Kidney (tissue), 14 donors: ENCODE results near the gene CCNL2. TPM values are rescaled to one million over a fixed set of nuclear protein-coding genes. Genes with fewer than 3 reads are reported as not detected.
"Not testable (repeated sequence)": the region's sequence is repeated elsewhere in the genome, so short reads cannot be mapped to it uniquely, and the experiment has no call there.

Source experiments
- DNase-seq, 5 donors: peaks; one replicate each; pipeline ENCODE4 v3.0.0-alpha.2; 2013 to 2020
- FAIRE-seq: peaks from 2 replicates; lab custom pipeline; 2012; peaks lifted over from hg19 to GRCh38; lab: Jason Lieb, UNC
- H3K27ac ChIP-seq, 2 donors: one replicate each; pipeline ENCODE4 v1.7.0; 2013; ENCODE audit warnings: low read depth in 2 of 2, low read length in 2 of 2, inconsistent platforms in 1 of 2
- H3K27me3 ChIP-seq: one replicate; pipeline ENCODE4 v1.7.1; 2013; ENCODE audit warnings: low read length, inconsistent platforms; ENCODE audit not compliant: control insufficient read depth, insufficient read depth
- H3K36me3 ChIP-seq, 3 donors: one replicate each; pipeline versions ENCODE4 v1.7.0 to v1.7.1; 2013; ENCODE audit warnings: low read length in 3 of 3, control low read depth in 1 of 3, inconsistent platforms in 1 of 3; ENCODE audit not compliant: insufficient read depth in 3 of 3, control insufficient read depth in 2 of 3
- H3K4me1 ChIP-seq, 3 donors: one replicate each; pipeline versions ENCODE4 v1.7.0 to v1.7.1; 2013; ENCODE audit warnings: low read length in 3 of 3, inconsistent platforms in 1 of 3, low read depth in 1 of 3; ENCODE audit not compliant: control insufficient read depth in 2 of 3, insufficient read depth in 2 of 3
- H3K4me3 ChIP-seq, 3 donors: one replicate each; pipeline versions ENCODE4 v1.7.0 to v1.8.1; 2013; ENCODE audit warnings: low read length in 3 of 3, control low read depth in 1 of 3, inconsistent platforms in 1 of 3
- H3K9ac ChIP-seq, 3 donors: one replicate each; pipeline versions ENCODE4 v1.7.0 to v1.7.1; 2013; ENCODE audit warnings: low read length in 3 of 3, control low read depth in 1 of 3, inconsistent platforms in 1 of 3
- H3K9me3 ChIP-seq, 3 donors: one replicate each; pipeline versions ENCODE4 v1.7.0 to v1.7.1; 2013; ENCODE audit warnings: low read length in 3 of 3, control low read depth in 1 of 3, inconsistent platforms in 1 of 3; ENCODE audit not compliant: control insufficient read depth in 2 of 3, insufficient read depth in 1 of 3
- CTCF ChIP-seq: IDR thresholded peaks from 3 replicates; pipeline ENCODE4 v1.5.1; 2012; ENCODE audit warnings: mild to moderate bottlenecking, moderate library complexity, borderline replicate concordance; ENCODE audit not compliant: insufficient read depth; ENCODE audit errors: extremely low read depth
- intact Hi-C: fragments of 100-400 bp; cut with DNase I; formaldehyde crosslinking; loops from one replicate; pipeline ENCODE4 v1.11.1; 2022
- polyA plus RNA-seq: library from polyadenylated mRNA; stranded (reverse); fragments of 350-450 nt; fragmentation: Illumina TruSeq; extraction: RNeasy Lipid Tissue Mini Kit (QIAGEN cat#74804); gene quantifications from one replicate; pipeline ENCODE4 v1.2.3, GENCODE V29; 2014; ENCODE audit warnings: low read depth, low replicate concordance; ENCODE audit not compliant: insufficient read depth
- total RNA-seq: library from RNA; stranded (reverse); fragmentation: NEBNext Ultra II Directional; extraction: Animal tissue kit (Norgen Biotek cat#: 25700); gene quantifications from one replicate; pipeline ENCODE4 v1.2.1, GENCODE V29; 2021
- donor health status: control.
- donor health status: control.
- donor health status: control.
- donor health status: control.
- donor health status: control.
- donor health status: DM: yes; HTN: yes; CAD: no.
- donor health status: Normal renal cell carcinoma (clear cell type).

The CCNL2 gene
- total and polyA plus RNA-seq, 2 donors from 2014 or later, result 72.0 to 199 TPM

- intact Hi-C loops, result no loop called here
- no peaks in the 10 kb centered on the region for H3K4me1 ChIP-seq
- no peak for TF ChIP-seq CTCF
- H3K9me3 ChIP-seq, result no peaks in the 10 kb centered on the region
- H3K36me3 ChIP-seq, result peaks cover 11 to 60% (median 41%) of the 10 kb centered on the region in 3 donors
- FAIRE-seq (no peak), DNase-seq (peak in 1 of 5 donors; percentile 30)
- no peak overlapping the region for H3K9ac ChIP-seq
- no peak overlapping the region for H3K4me3 ChIP-seq
- no peaks in the 10 kb centered on the region for H3K27me3 ChIP-seq
- no peak overlapping the region for H3K27ac ChIP-seq
These were observed 11.1 kb downstream of the CCNL2 start for GRCh38 chr1:1388078-1388472.

GRCh38 chr1:1387098-1388077, 11.7 kb downstream of the CCNL2 start:
- Histone ChIP-seq H3K4me1 (no peaks in the 10 kb centered on the region), H3K9ac (no peak overlapping the region), H3K27ac (no peak overlapping the region), H3K27me3 (no peaks in the 10 kb centered on the region), H3K9me3 (no peaks in the 10 kb centered on the region), H3K36me3 (peaks cover 11 to 53% (median 34%) of the 10 kb centered on the region in 3 donors), H3K4me3 (no peak overlapping the region)
- DNase-seq, result peak in 1 of 5 donors; percentile 70
- FAIRE-seq, result no peak
- no peak for TF ChIP-seq CTCF
- intact Hi-C loops, result no loop called here

GRCh38 chr1:1385931-1386330, 13.2 kb downstream of the CCNL2 start:
- FAIRE-seq, result no peak
- no peak for DNase-seq
- no peak overlapping the region for H3K9ac ChIP-seq
- H3K27me3 ChIP-seq, result no peaks in the 10 kb centered on the region
- H3K4me1 ChIP-seq, result no peaks in the 10 kb centered on the region
- no peak overlapping the region for H3K4me3 ChIP-seq
- H3K36me3 ChIP-seq, result peaks cover 11 to 43% (median 23%) of the 10 kb centered on the region in 3 donors
- intact Hi-C loops, result no loop called here
- H3K9me3 ChIP-seq, result no peaks in the 10 kb centered on the region
- no peak for TF ChIP-seq CTCF
- no peak overlapping the region for H3K27ac ChIP-seq

- H3K9ac ChIP-seq, FAIRE-seq, H3K27ac ChIP-seq, H3K4me3 ChIP-seq, H3K27me3 ChIP-seq, H3K9me3 ChIP-seq, intact Hi-C loops, H3K4me1 ChIP-seq, DNase-seq: not testable (repeated sequence)
- H3K36me3 ChIP-seq, result peaks cover 7 to 37% (median 17%) of the 10 kb centered on the region in 3 donors
These were observed 13.8 kb downstream of the CCNL2 start for GRCh38 chr1:1385339-1385738.
